Neural progenitor cell (in vitro differentiated cells): Measurements from ENCODE around the gene ZAR1L.

Source experiments
- EZH2 ChIP-seq: fragments of 200-600 bp; sonication (generic); IDR thresholded peaks from 2 replicates; pipeline ENCODE4 v1.6.1; 2017; ENCODE audit warnings: antibody characterized with exemption, mild to moderate bottlenecking, moderate library complexity
- TF ChIP-seq, protein P1 (sequence below): fragments of 200-600 bp; sonication (generic); IDR thresholded peaks from 2 replicates; pipeline ENCODE4 v1.5.1; 2017; ENCODE audit warnings: antibody characterized with exemption, mild to moderate bottlenecking

DNA sequence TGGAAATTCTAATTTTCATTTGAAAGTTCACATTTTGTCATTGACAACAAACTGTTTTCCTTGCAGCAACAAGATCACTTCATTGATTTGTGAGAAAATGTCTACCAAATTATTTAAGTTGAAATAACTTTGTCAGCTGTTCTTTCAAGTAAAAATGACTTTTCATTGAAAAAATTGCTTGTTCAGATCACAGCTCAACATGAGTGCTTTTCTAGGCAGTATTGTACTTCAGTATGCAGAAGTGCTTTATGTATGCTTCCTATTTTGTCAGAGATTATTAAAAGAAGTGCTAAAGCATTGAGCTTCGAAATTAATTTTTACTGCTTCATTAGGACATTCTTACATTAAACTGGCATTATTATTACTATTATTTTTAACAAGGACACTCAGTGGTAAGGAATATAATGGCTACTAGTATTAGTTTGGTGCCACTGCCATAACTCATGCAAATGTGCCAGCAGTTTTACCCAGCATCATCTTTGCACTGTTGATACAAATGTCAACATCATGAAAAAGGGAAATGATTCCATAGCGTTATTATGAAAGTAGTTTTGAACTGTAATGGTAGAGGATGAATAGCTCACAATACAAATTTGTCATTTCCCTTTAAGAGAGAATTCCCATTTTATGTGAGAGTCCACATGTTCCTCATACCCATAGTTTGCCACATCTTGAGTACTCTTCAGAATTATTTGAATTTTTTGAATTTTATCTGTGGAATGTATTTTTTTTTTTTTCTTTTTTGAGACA is 2.7 kb upstream of the ZAR1L start:
- TF ChIP-seq, protein P1, sequence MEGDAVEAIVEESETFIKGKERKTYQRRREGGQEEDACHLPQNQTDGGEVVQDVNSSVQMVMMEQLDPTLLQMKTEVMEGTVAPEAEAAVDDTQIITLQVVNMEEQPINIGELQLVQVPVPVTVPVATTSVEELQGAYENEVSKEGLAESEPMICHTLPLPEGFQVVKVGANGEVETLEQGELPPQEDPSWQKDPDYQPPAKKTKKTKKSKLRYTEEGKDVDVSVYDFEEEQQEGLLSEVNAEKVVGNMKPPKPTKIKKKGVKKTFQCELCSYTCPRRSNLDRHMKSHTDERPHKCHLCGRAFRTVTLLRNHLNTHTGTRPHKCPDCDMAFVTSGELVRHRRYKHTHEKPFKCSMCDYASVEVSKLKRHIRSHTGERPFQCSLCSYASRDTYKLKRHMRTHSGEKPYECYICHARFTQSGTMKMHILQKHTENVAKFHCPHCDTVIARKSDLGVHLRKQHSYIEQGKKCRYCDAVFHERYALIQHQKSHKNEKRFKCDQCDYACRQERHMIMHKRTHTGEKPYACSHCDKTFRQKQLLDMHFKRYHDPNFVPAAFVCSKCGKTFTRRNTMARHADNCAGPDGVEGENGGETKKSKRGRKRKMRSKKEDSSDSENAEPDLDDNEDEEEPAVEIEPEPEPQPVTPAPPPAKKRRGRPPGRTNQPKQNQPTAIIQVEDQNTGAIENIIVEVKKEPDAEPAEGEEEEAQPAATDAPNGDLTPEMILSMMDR = no peak
- TF ChIP-seq EZH2 = no peak
